GM21390 (cell line): ENCODE data around the gene PTPRN2.

Experiments
- ATAC-seq: cut with Tn5 transposase; IDR thresholded peaks from one replicate; pipeline ENCODE4 v1.9.1; 2021; ENCODE audit not compliant: unreplicated experiment

Gene PTPRN2

GRCh38 chr7:157526913-157527634, 1060.5 kb downstream of the PTPRN2 start:
- no peak for ATAC-seq

DNA sequence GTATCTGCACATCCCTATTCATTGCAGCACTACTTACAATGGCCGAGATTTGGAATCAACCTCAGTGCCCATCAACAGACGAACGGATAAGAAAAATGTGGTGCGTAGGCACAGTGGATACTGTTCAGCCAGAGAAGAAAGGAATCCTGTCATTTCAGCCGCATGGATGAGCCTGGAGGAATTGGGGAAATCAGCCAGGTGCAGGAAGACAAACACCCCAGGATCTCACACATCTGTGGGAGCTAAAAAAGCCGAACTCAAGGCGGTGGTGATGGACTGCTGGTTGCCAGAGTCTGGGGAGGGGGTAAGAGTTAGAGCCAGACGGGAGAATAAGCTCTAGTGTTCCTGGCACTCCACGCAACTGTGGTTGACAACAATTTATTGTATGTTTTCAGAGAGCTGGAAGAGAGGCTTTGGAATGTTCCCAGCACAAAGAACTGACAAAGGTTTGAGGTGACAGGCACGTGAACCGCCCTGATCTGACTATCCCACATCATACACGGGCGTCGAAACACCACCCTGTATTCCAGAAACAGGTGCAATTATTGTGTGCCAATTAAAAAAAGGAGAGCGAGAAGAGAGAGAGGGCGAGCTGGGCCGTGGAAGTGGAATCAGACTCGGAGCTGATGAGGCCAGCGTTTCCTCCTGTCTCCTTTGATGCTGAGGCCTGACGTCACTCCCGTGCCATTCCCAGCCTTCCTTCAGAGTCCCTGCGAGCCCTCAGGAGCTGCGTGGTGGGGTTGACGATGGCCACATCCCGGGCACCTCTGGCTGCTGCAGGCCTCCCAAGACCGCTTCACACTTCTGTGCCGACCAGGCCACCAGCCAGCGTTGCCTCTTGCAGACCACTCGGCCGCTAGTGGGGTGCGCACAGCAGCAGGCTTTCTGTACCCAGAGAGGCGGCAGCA, 1061.4 kb downstream of the PTPRN2 start:
- no peak for ATAC-seq

- no peak for ATAC-seq
Observed at GRCh38 chr7:157525491-157525915, 1062.1 kb downstream of the PTPRN2 start.

GRCh38 chr7:157524731-157525130, 1062.9 kb downstream of the PTPRN2 start:
- ATAC-seq = no peak

DNA sequence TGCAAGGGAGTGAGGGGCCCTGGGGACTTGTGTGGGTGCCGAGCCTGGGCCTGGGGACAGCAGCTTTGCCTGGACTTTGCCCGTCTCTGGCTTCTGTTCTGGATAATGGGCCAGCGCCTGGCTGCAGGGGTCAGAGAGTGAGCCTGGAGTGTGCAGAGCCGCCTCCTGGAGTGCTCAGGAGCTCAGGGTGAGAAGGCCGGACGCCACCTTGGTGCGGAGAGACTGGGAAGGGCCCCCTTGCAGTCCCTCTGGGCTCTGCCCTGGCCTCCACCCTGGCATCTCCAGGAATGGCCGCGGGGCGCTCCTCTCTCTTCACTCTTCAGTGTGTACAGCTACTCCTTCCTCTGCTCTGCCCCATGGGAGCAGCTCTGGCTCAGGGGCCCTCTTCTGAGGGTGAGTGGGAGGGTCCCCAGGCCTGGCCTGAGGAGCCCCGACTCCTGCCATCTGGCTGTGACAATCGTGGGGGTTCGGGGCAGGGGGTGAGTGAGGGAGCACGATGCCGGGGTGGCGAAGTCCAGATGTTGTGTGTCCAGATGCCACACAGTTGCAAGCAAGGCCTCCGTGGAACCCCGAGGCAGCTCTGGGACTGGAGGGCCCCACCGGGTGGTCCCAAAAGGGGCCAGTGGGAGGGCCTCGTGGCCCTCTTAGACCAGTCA, 1063.7 kb downstream of the PTPRN2 start:
- no peak for ATAC-seq

GRCh38 chr7:157523371-157523765, 1064.3 kb downstream of the PTPRN2 start:
- ATAC-seq = no peak

DNA sequence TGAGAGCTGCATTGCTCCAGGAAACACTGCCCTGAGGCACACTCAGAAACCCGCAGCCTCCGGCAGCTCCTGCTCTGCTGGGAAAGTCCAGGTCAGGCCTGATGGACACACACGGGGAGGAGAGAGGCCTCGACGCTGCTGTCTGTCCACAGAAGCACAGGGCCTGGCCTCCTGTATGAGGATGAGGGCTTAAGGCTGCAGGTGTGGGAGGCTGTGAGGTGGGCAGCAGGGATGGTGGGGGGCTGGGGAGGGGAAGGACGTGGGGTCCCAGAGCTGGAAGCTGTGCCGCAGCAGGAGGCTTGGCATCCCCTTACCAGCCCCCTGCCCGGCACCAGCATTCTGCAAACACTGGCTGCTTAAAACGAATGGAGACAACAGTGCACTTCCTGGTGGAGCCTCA, 1064.7 kb downstream of the PTPRN2 start:
- ATAC-seq = no peak

DNA sequence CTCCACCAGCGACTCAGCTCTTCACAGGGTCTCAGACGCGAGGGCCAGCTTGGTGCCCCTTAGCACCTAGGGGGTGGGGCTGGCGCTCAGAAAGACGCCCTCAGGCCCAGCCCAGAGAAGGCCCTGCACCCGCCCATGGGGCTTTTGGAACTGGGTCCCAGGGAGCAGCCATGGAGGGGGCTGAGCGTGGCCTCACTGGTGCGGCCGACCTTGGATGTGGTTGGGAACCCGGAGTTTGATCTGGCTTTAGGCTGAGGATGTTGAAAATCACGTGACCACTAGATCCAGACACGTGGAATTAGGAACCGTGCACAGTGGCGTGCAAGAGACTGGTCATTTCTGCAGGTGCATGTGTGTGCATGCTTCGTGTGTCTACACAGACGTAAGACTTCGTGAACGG, 1065.4 kb downstream of the PTPRN2 start:
- no peak for ATAC-seq

- ATAC-seq = no peak
Observed at GRCh38 chr7:157521752-157522151, 1065.9 kb downstream of the PTPRN2 start.

- ATAC-seq = no peak
Observed at GRCh38 chr7:157521061-157521731, 1066.4 kb downstream of the PTPRN2 start.

- ATAC-seq = peak; percentile 96
Observed at GRCh38 chr7:157520249-157520648, 1067.4 kb downstream of the PTPRN2 start.

GRCh38 chr7:157519798-157520244, 1067.8 kb downstream of the PTPRN2 start:
- no peak for ATAC-seq

- no peak for ATAC-seq
Observed at GRCh38 chr7:157519246-157519645, 1068.4 kb downstream of the PTPRN2 start.

DNA sequence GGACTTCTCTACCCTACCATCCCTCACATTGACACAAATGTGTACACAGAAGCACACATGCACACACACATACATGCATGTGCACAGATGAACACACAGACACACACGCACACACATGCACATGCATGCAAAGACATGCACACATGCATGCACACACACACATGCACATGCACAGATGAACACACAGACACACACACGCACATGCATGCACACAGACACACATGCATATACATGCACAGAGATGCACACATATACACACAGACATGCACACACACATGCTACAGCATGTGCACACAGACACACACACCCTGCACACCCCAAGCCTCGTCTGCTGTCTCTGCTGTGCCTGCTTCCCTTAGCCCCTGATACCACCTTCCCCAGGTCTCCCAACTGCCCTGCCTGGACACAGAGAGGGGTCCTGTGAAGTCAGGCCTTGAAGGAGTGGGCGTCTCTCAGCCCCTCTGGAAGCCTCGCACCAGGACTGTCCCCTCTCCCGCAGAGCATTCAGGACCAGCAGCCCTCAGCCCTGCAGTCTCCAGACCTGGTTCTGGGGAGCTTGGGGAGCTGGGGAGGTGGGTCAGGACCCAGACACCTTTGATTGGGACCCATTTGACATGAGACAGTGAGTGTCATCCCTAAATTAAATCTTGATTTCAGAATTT, 1069.0 kb downstream of the PTPRN2 start:
- no peak for ATAC-seq

GRCh38 chr7:157517782-157518513, 1069.7 kb downstream of the PTPRN2 start:
- no peak for ATAC-seq

DNA sequence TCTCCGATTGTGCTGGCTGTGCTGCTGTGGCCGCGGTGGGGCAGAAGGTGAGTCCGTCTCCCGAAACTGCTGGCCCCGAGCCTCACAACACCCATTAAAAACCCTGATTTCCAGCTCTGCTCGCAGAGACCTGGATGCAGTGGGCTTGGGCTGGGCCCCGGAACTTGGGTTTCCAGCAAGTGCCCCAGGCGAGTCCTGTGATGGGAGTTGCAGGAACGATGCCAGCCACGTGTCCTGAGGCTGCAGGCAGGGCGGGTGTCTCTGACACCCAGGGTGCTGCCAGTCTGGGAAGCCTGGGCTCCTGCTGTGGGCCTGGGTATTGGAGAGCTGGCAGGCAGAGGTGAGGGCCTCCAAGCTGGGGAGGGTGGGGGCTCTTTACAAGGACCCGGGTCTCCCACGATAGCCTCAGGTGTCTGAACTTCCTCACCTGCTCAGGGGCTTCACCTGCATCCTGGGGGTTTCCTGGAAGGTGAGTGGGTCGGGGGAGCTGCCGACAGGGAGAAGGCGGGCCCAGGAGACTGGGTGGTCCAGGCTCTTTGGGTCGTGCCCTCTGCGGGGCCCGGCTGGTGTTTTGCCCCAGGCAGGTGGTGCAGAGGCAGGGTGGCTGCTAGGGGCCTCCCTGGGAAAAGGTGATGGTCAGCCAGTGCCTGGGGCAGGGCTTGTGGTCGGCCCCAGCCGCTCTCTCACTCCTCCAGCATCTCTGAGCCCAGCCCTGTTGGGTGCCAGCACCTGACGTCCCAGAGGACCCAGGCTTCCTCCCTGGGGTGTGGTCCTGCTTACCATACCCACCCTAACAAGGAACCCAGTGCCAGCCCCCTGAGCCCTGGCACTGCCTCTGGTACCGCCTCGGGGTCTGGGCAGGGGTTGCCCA, 1070.5 kb downstream of the PTPRN2 start:
- ATAC-seq = no peak

DNA sequence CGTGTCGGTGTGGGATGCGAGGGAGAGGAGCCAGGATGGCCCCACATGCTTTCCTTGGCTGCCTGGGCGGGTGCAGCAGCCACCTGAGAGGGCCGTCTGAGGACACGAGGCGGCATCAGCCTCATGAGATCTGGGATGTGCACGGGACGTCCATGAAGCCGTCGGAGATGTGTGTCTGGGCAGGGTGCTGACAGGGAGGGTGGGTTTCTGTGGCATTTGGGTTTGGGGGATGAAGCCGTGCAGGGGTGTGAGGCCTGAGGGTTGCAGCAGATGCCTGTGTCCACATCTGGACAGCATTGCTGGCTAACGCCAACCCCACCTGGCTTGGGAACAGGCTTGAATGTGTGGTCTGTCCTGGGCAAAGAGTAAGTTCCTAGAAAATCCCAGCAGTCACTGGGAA, 1071.3 kb downstream of the PTPRN2 start:
- ATAC-seq = no peak

GRCh38 chr7:157515342-157516041, 1072.1 kb downstream of the PTPRN2 start:
- no peak for ATAC-seq
